Liver (tissue), 3 donors: ENCODE measurements around the gene GPR4.

Experiments
- EGR1 ChIP-seq, 2 donors: IDR thresholded peaks; 2 replicates each; pipeline ENCODE4 v1.6.1; 2016 to 2018; ENCODE audit warnings: antibody characterized with exemption in 2 of 2, low read depth in 2 of 2
- FOXA1 ChIP-seq: IDR thresholded peaks from 2 replicates; pipeline ENCODE4 v1.6.1; 2016; ENCODE audit warnings: antibody characterized with exemption
- GABPA ChIP-seq, 2 donors: IDR thresholded peaks in 1 of 2; conservative IDR thresholded peaks in 1 of 2; 2 replicates each; pipeline ENCODE4 v1.6.1; 2016; ENCODE audit warnings: antibody characterized with exemption in 2 of 2, mild to moderate bottlenecking in 1 of 2, moderate library complexity in 1 of 2
- HNF4G ChIP-seq: IDR thresholded peaks from 2 replicates; pipeline ENCODE4 v1.6.1; 2016; ENCODE audit warnings: antibody characterized with exemption
- JUND ChIP-seq, 2 donors: IDR thresholded peaks; 2 replicates each; pipeline ENCODE4 v1.6.1; 2016; ENCODE audit warnings: antibody characterized with exemption in 2 of 2
- RAD21 ChIP-seq, 2 donors: IDR thresholded peaks; 2 replicates each; pipeline ENCODE4 v1.6.1; 2016; ENCODE audit warnings: antibody characterized with exemption in 2 of 2, mild to moderate bottlenecking in 2 of 2
- REST ChIP-seq: IDR thresholded peaks from 2 replicates; pipeline ENCODE4 v1.6.1; 2016; ENCODE audit warnings: antibody characterized with exemption, mild to moderate bottlenecking
- SP1 ChIP-seq: IDR thresholded peaks from 2 replicates; pipeline ENCODE4 v1.6.1; 2018; ENCODE audit warnings: antibody characterized with exemption, mild to moderate bottlenecking
- TAF1 ChIP-seq: conservative IDR thresholded peaks from 2 replicates; pipeline ENCODE4 v1.6.1; 2016; ENCODE audit warnings: antibody characterized with exemption, mild to moderate bottlenecking
- YY1 ChIP-seq: IDR thresholded peaks from 2 replicates; pipeline ENCODE4 v1.6.1; 2016; ENCODE audit warnings: antibody characterized with exemption, mild to moderate bottlenecking
- TF ChIP-seq, protein P1 (sequence below): fragments of 150-350 bp; IDR thresholded peaks from 2 replicates; pipeline ENCODE4 v1.5.1; 2017; ENCODE audit warnings: improper control_type of control experiment, low read depth, low read length; ENCODE audit not compliant: missing input control
- TF ChIP-seq, protein P2 (sequence below): IDR thresholded peaks from 2 replicates; pipeline ENCODE4 v1.6.1; 2016; ENCODE audit warnings: antibody characterized with exemption
- donor health status: healthy.
- donor health status: healthy.

DNA sequence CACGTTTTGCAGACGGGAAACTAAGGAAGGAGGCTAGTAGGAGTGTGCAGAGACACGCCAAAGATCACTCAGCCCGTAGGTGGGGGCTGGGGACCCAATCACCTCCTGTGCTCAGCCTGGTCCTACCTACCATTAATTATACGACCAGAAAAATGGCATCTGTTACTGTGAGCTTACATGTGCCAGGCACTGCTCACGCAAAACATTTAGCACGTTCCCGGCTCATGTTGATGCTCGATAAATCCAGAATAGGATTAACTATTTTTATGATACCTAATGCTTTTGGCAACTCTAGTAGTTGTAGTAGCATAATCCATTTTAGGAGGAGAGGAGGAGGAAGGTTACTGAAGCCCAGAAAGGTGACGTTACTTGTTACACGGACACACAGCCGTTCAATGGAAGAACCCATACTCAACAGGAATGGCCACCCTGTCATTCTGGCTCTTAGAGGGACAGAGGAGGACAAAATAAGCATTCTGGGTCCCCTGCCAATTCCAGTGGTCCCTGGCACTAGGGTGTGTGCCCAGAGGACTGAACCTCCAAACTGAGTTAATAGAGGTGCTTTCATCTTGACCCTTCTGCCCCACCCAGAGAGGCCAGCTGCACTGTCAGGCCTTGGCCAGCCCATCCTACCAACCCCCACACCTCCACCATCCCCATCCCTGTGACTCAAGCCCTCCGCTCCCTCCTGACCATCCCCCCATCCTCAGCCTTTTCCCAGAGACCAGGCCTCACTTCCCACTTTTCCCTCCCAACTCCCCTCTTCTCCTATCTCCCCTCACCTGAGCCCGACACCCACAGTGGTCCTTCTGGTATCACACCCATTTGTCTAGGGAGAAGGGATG is 42.1 kb upstream of the GPR4 start:
- TF ChIP-seq, protein P1, sequence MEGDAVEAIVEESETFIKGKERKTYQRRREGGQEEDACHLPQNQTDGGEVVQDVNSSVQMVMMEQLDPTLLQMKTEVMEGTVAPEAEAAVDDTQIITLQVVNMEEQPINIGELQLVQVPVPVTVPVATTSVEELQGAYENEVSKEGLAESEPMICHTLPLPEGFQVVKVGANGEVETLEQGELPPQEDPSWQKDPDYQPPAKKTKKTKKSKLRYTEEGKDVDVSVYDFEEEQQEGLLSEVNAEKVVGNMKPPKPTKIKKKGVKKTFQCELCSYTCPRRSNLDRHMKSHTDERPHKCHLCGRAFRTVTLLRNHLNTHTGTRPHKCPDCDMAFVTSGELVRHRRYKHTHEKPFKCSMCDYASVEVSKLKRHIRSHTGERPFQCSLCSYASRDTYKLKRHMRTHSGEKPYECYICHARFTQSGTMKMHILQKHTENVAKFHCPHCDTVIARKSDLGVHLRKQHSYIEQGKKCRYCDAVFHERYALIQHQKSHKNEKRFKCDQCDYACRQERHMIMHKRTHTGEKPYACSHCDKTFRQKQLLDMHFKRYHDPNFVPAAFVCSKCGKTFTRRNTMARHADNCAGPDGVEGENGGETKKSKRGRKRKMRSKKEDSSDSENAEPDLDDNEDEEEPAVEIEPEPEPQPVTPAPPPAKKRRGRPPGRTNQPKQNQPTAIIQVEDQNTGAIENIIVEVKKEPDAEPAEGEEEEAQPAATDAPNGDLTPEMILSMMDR, result no peak
- TF ChIP-seq, protein P2, sequence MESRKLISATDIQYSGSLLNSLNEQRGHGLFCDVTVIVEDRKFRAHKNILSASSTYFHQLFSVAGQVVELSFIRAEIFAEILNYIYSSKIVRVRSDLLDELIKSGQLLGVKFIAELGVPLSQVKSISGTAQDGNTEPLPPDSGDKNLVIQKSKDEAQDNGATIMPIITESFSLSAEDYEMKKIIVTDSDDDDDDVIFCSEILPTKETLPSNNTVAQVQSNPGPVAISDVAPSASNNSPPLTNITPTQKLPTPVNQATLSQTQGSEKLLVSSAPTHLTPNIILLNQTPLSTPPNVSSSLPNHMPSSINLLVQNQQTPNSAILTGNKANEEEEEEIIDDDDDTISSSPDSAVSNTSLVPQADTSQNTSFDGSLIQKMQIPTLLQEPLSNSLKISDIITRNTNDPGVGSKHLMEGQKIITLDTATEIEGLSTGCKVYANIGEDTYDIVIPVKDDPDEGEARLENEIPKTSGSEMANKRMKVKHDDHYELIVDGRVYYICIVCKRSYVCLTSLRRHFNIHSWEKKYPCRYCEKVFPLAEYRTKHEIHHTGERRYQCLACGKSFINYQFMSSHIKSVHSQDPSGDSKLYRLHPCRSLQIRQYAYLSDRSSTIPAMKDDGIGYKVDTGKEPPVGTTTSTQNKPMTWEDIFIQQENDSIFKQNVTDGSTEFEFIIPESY, result no peak
- TF ChIP-seq GABPA (IDR thresholded peaks at IDR 0.05 in 1 of 2, conservative IDR thresholded peaks at IDR 0.05 in 1 of 2) (no peak), EGR1 (IDR thresholded peaks at IDR 0.05; ENCODE audit: low read depth in 2 of 2) (no peak), SP1 (no peak), FOXA1 (no peak), RAD21 (IDR thresholded peaks at IDR 0.05) (no peak), JUND (IDR thresholded peaks at IDR 0.05) (no peak), REST (no peak), HNF4G (no peak), TAF1 (no peak), YY1 (no peak)
